HG03571 (cell line): ENCODE measurements around the gene PGS1.
"Not testable (repeated sequence)": the region's sequence is repeated elsewhere in the genome, so short reads cannot be mapped to it uniquely, and the experiment has no call there.

Source experiments
- ATAC-seq: cut with Tn5 transposase; IDR thresholded peaks from one replicate; pipeline ENCODE4 v1.9.1; 2021; ENCODE audit not compliant: unreplicated experiment

The PGS1 gene

GRCh38 chr17:78438694-78439325 is 60.4 kb downstream of the PGS1 start:
- no peak for ATAC-seq

- no peak for ATAC-seq
Observed at GRCh38 chr17:78441271-78441971, 63.0 kb downstream of the PGS1 start.

GRCh38 chr17:78442648-78443218 is 64.3 kb downstream of the PGS1 start:
- ATAC-seq = no peak

- ATAC-seq = no peak
Observed at GRCh38 chr17:78444392-78444791, 65.9 kb downstream of the PGS1 start.

DNA sequence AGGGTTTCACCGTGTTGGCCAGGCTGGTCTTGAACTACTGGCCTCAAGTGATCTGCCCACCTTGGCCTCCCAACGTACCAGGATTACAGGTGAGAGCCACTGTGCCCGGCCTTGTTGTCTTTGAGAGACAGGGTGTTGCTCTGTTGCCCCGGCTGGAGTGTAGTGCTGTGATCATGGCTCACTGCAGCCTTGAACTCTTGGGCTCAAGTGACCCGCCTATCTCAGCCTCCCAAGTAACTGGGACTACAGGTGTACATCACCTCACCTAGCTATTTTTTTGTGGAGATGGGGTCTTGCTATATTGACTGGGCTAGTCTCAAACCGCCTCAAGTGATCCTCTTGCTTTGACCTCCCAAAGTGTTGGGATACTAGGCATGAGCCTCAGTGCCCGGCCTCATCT is 68.4 kb downstream of the PGS1 start:
- no peak for ATAC-seq

DNA sequence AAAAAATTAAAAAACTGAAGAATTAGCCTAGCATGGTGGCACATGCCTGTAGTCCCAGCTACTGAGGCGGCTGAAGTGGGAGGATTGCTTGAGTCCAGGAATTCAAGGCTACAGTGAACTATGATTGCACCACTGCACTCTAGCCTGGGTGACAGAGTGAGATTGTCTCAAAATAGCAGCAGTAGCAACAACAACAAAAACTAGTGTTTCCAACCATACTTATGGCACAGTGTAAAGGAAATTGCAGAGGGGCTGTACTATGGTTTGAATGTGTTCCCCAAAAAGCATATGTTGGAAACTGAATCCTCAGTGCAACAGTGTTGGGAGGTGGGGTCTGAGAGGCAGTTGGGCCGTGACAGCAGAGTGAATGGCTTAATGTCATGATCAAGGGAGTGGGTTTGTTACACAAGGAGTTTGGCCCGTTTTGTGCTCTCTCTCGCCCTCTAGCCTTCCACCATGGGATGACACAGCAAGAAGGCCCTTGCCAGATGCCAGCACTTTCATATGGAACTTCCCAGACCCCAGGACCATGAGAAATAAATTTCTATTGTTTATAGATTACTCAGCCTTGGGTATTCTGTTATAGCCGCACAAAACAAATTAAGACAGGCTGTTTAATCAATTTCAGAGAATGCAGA is 70.0 kb downstream of the PGS1 start:
- ATAC-seq = no peak

GRCh38 chr17:78449983-78450595 is 71.6 kb downstream of the PGS1 start:
- no peak for ATAC-seq

GRCh38 chr17:78450696-78451345 is 72.4 kb downstream of the PGS1 start:
- no peak for ATAC-seq

DNA sequence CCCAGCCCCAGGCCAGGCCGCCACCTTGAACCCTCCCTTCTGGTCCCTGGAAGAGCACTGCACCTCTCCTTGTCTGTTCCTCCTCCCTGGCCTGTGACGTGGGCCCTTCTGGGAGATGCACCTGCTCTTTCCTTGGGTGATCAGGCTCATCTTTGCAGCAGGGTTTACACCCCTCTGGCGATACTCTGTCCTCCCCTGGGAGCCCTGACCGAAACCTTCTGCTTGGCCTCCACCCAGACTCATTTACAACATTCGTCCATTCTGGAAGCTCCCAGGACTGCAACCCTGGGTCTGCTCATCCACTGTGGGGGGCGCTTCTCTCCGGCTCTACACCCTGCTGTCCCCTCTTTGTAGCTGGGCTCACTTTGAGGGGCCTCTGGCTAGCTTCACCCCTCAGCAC is 73.3 kb downstream of the PGS1 start:
- ATAC-seq = no peak

DNA sequence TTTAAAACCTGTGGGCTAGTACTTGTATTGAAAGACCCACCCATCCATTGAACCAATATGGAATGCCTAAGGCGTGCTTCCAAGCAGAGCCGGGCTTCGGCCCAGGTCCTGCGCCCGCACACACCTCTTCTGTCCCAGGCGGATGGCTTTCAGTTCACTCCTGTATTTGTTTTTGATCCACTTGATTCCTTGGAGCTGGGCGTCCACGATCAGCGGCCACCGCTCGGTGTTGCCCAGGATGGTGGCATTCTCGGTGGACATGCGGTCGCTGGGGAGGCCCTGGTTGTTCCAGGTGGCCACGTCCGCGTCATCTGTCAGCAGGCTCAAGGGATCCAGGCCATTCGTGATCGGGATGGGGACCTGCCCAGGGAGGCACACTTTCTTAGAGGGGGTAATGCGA is 75.9 kb downstream of the PGS1 start:
- ATAC-seq = no peak

DNA sequence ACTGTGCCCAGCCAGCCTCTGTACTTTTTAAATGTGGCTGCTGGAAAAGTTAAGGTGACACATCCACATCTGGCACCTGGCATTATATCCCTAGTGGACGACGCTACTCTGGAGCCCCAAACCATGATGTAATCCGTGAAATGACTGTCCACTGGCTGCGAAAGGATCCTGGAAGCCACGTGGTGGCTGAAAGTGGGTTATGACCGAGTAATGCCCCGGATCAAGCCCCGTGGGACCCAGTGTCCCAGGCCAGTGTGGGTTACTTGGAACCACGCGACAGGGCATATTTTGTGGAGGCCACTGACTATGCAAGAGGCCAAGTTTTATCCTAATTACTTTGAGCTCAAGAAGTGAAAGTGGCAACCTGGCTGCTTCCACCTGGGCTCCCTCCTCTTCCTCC is 79.6 kb downstream of the PGS1 start:
- ATAC-seq = no peak

DNA sequence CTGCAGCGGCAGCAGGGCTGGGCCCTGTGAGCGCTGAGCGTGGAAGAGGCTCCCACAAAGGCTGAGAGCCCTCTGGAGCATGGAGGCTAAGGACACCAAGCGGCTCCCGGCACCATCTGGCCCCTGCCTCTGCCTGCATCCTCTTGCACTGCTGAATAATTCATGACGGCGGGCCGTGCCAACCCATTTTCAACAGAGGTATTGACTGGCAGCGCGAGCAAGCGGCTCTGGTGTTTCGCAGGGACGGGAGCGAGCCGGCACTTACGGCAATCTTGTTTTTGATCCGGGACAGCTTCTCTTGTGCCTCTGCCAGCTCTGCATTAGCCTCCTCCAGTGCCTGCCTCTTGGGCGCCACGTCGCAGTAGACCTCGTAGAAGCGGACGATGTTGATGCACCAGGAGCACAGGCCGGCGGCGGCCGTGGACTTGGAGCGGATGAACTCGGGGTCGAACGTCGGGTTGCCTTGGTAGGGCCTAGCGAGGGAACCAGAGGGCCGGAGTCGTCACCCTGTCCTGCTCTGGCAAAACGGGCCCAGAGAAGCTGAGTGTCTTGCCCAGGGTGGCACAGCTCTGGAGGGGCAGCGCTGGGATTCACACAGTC is 80.4 kb downstream of the PGS1 start:
- no peak for ATAC-seq

DNA sequence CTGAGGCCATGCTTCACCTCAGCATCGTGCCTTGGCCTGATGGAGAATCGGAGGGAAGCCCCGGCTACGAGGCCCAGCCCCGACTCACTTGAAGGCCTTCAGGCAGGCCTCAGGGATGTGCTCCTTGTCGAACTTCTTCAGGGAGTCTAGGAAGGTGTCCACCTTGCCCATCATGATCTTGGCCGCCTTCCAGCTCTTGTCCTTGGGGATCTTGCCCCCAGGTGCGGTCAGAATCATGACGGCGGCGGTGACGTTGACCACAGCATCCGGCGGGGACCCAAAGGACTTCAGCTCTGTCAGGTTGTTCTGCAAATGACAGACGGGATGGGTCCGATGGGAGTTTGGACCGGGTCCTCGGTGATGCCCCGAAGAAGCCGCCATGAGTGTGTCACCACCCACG is 81.2 kb downstream of the PGS1 start:
- no peak for ATAC-seq

- no peak for ATAC-seq
Observed at GRCh38 chr17:78460176-78460675, 81.8 kb downstream of the PGS1 start.

GRCh38 chr17:78460951-78461798 is 82.7 kb downstream of the PGS1 start:
- ATAC-seq = no peak

- no peak for ATAC-seq
Observed at GRCh38 chr17:78461799-78462053, 83.3 kb downstream of the PGS1 start.

GRCh38 chr17:78462148-78462547 is 83.7 kb downstream of the PGS1 start:
- ATAC-seq = no peak

DNA sequence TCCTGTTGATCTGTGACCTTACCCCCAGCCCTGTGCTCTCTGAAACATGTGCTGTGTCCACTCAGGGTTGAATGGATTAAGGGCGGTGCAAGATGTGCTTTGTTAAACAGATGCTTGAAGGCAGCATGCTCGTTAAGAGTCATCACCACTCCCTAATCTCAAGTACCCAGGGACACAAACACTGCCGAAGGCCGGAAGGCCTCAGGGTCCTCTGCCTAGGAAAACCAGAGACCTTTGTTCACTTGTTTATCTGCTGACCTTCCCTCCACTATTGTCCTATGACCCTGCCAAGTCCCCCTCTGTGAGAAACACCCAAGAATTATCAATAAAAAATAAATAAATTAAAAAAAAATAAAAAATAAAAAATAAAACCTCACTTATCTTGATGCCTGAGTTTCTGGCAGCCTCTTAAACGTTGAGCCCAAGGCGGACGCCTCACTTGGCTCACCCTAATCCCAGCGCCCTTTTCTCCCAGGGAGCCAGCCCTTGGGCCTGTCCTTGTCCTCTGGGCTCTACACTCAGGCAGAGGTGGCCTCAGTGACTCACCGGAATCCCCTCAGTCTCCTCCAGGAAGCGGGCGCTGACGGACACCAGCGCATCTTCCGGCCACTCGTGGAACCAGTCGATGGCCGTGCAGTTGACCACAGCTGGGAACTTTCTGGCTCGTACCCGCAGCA is 87.8 kb downstream of the PGS1 start:
- not testable (repeated sequence) for ATAC-seq
